EH (cell line): ENCODE measurements around the gene MAST3.
"Not testable (repeated sequence)": the region's sequence is repeated elsewhere in the genome, so short reads cannot be mapped to it uniquely, and the experiment has no call there.

ENCODE experiments used
- DNase-seq: peaks from one replicate; pipeline ENCODE4 v3.0.0-alpha.2; 2015; ENCODE audit warnings: low read depth

Gene MAST3

DNA sequence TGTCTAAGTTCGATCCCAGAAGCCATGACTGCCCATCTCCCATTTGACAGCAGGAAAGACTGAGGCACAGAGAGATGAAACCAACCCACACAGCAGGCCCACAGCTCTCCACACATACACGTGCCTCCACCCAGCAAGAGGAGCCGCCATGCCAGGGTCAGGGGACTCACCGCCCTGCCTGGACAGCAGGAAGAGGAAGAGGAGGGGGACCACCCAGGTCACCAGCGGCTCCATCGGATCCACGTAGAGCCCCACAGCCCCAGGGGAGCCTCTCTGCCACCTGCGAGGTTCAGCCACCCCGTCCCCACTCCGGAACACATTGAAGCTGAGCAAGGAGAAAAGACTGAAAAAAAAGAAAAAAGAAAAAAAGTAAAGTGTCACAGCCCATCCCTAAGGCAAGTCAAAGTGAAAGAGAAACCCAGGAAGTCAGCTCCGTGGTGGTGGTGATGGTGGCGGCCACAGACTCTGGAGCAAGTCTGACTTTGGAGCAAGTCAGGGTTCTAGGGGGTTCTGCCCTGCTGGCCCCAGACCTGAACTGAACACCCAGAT is 10.9 kb upstream of the MAST3 start, which contains the start of gene IL12RB1:
Gene IL12RB1, minus strand, starts transcription at position 345 of the 549 bp plus-strand sequence. Its CDS starts 111 bp downstream, at position 234.
- peak; percentile 34 for DNase-seq

DNA sequence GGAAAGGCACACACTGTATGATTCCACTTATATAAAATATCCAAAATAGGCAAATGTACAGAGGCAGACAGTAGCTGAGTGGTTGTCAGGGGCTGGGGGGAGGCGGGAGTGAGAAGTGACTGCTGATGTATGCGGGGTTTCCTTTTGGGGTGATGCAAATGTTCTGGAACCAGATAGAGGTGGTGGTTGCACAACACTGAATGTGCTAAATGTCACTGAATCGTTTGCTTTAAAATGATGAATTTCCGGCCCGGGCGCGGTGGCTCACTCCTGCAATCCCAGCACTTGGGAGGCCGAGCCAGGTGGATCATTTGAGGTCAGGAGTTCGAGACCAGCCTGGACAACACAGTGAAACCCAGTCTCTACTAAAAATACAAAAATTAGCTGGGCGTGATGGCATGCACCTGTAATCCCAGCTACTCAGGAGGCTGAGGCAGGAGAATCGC is 8.5 kb upstream of the MAST3 start:
- DNase-seq: not testable (repeated sequence)

DNA sequence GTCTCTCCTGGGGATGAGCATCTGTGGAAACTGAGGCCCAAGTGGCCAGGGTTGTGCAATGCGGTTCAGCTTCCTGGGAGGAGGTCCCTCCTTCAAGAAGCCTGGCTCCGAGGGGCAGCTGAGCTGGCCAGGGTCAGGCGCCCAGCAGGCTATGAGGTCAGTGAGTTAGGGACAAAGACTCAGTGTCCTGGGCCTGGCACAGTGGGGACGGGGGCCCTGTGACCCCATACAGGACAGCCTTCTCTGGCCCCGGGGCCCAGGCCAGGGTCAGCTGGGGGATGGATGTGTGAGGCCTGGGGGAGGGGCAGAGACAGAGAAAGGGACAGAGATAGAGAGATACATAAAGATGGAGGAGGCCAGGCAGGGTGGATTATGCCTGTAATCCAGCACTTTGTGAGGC is 7.9 kb upstream of the MAST3 start:
- DNase-seq: no peak

DNA sequence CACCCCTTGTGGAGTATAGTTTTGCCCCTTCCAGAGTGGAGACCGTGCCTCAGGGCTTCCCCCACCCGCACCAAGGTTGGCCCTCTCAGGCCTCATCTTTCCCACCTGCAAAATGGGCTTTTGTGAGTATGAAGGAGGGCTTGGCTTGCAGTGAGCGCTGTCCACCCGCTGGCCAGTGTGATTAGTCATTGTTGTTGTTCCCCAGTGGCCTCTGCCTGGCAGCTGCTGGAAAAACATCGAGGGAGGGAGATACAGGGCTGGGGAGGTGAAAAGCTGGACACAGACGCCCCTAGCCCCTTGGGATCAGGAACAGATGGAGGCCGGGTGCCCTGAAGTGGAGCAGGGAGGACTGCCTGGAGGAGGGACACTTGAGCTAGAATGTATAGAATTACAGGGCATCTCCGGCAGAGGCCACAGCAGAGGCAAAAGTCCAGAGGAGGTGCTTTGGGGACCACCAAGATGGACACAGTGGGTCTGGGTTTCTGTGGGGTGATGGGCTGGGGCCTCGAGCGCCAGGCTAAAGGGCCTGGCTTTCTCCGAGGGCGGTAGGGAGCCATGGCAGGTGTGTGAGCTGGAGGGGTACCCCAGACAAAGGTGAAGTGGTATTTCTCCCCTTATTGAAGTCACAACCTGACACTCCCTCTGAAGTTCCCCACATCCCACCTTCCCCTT is 6.9 kb upstream of the MAST3 start:
- DNase-seq: peak; percentile 30

DNA sequence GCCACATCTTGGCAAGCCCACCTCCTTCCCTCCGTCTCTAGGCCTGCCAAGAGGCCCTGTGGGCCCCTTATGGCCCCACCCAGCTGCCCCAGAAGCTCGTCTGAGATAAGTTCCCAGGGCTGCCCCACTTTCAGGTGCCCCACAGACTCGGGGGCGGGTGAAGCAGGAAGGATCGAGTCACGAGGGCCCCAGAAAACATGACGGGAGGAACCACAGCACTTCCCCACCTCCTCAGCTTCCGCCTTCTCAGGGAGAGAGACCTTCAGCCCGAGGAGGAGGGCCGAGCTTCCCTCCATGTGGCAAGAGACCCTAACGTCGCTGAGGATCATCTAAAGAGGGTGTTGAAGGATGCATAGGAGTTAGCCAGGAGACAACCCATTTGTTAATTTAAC is 6.4 kb upstream of the MAST3 start:
- no peak for DNase-seq

DNA sequence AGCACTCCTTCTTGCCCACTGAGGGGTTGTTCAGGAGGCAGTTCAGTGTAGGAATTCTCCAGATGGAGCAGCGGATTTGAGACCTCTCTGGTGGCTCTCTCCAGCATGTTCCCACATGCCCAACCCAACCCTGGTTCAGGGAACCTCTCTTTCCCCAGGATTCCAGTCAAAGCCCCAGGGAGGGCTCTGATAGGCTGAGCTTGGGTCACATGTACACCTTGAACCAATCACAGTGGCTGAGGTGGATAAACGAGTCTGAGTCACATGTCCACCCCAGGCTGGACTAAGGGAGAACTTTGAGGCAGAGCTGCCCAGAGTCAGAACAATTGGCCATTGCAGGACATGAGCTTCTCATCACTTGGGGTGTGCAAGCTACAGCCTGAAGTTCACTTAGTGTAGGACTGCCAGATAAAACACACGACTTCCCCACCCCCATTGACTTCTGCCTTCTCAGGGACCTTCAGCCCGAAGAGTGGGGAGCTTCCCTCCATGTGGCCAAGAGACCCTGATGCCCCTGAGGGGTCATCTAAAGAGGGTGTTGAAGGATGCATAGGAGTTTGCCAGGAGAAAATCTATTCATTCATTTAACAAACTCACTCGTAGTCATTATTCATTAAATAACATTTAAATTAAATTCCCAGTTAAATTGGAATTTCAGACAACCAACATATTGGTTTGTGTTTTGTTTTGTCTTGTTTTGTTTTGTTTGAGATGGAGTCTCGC is 4.0 kb upstream of the MAST3 start:
- DNase-seq: peak; percentile 49

DNA sequence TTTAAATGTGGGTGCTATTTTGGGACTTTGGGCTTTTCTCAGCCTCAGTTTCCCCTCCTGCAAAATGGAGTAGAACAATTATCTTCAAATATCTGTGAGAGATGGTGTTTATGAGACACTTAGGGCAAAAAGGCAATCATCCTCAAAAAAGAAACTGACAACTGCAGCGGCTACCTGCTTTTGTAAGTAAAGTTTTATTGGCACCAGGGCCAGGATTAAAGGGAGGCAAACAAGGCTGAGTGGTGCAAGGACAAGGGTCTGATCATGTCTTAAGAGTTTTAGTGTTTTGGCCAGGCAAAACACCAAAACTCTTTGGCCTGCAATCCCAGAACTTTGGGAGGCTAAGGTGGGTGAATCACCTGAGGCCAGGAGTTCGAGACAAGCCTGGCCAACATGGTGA is 1.3 kb upstream of the MAST3 start:
- no peak for DNase-seq

DNA sequence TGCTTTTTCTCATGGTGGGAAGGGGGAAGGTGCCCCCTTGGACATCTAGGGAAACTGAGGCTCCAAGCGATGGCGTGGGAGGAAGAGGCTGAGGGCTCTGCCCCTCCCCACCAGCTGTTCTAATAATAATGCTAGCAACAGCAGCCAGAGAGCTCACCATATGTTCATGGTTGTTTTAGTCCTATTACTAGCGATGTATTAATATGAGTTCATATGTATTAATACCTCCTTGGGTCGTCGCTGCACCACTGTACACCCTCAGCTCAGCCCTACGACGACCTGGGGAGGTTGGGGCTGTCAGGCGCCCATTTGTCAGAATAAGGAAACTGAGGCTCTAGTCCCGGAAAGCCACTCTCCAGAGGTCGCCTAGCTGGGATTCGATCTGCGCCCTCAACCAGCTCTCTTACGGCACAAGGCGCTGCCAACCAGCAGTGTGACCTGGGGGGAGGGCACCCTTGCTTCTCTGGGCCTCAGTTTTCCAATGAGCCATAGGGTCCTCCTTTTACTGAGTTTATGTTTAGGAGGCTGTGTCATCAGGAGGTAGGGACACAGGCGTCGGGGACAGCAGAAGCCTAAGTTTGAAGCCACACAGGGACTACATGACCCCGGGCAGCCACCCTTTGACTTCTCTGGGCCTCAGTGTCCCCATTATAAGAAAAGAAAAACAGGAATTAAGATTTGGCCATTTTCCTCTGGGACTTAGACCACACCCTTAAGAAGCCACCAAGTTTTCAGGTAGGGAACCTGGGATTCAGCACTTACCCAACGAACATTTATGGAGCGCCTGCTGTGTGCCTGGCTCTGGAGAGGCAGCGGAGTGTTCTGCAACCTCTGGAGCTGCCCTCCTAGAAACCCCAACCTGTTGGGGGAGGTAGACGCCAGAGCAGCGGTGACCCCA is 664 bp downstream of the MAST3 start:
- DNase-seq: no peak

DNA sequence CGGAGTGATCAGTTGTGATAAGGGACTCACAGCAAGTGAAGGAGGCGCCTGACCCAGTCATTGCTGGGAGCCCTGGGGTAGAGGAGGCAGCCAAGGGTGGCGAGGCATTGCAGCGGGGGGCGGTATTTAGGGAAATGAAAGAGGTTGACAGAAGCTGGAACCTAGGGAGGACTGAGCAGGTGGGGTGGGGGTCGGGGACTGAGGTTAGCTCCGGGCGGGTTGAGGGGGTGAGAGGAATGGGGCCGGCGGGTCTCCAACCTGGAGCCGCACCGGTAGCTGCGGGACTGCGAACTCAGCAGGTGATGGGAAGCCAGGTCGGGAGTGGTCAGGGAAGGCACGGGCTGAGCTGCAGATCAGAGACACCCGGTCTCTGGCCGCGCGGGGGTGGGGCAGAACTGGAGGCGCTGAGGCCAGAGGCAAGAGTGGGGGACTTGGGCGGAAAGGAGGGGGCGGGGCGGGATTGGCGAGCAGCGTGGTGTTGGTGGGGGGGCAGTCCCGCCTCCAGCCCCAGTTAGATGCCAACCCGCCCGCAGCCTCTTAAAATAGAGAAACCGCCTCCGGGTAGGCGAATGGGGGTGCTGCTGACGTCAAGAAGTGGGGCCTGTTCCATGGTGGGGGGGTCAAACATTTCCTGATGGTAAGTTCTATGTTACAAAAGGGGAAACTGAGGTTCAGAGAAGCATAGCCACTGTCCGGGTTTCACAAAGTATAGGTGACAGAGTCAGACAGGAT is 1.5 kb downstream of the MAST3 start:
- DNase-seq: peak; percentile 26

DNA sequence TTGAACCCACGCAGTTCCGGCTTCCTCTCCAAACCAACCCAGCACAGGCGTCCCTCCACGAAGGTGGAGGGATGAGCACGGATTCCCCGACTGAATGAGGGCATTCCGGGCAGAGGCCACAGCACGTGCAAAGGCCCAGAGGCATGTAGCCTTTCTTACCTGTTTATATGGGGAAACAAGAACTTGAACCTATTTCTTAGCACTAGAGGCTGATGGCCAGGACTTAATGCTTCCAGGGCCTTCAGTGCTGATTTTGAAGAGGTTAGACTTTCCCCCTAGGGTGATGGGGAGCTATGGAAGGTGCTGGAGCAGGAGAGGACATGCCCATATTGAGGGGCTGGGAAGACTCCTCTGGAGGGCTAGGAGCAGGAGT is 2.0 kb downstream of the MAST3 start:
- DNase-seq: no peak

DNA sequence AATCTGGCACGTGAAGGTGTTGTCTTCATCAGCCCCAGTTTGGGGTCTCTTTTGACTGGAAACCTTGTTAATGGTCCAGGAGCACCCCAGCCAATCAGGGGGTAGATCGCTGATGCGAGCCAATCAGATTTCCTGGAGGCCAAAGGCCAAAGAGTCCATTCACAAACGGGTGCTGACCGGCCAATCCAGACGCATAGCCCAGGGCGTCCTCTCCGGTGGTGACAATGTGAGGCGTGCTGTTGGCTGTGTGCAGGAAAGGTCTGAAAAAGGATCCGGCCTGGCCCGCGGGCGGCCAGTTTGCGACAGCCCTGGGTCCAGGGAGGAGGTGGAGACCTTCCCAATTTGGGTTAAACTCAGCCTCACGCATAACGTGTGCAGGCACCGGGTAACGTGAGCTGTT is 3.1 kb downstream of the MAST3 start:
- peak; percentile 17 for DNase-seq

DNA sequence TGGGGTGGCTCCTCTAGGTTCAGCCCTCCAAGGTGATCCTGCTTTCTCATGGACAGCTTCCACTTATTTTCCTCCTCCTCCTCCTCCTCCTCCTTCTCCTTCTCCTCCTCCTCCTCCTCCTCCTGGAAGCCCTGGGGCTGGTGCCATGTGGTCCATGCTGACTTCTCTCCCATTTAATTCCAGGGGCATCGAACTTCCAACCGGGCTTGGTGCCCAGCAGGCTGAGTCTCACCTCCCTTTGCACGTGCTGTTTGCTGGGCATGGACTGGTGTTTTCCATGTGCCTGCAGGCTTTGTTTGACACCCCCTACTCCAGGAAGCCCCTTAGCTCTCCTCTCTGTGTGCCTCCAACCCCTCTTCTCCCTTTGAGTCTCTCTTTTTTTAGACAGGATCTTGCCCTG is 3.7 kb downstream of the MAST3 start:
- DNase-seq: no peak

DNA sequence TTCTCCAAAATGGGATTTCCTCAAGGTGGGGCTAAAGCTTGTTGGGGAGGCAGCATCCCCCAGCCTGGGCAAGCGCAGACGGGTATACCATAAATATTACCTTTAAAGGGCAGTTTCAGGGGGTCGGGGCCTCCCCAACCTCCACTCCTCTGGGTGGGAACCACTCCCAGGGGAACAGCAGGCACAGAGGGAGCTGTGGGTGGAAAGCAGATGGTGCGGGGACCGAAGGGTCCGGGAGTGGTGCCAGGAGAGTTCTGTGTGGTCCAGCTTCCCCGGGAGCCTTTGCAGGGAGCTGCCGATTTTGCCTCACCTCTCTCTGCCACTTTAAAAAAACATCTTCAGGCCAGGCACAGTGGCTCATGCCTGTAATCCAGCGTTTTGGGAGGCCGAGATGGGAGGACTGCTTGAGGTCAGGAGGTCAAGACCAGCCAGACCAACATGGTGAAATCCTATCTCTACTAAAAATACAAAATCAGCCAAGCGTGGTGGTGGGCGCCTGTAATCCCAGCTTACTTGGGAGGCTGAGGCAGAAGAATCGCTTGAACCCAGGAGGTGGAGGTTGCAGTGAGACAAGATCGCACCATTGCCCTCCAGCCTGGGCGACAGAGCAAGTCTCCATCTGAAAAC is 5.5 kb downstream of the MAST3 start:
- DNase-seq: no peak

DNA sequence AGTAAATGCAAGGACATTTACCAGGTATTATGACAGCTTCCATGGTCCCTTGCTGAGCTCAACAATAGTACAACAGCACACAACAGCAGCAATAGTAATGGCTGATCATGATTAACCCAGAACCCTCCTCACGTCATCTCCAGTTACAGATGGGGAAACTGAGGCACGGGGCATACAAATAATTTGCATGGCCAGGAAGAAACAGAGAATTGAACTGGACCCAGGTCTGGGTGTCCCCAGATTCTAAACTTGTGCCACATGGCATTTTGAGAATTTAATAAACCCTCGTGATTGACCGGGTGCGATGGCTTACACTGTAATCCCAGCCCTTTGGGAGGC is 7.2 kb downstream of the MAST3 start:
- no peak for DNase-seq

DNA sequence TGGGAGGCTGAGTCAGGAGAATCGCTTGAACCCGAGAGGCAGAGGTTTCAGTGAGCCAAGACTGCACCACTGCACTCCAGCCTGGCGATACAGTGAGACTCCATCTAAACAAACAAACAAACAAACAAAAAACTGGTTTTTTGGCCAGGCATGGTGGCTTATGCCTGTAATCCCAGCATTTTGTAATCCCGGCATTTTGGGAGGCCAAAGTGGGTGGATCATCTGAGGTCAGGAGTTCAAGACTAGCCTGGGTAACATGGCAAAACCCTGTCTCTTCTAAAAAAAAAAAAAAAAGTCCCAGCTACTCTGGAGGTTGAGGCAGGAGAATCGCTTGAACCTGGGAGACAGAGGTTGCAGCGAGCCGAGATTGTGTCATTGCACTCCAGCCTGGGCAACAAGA is 7.7 kb downstream of the MAST3 start:
- not testable (repeated sequence) for DNase-seq

DNA sequence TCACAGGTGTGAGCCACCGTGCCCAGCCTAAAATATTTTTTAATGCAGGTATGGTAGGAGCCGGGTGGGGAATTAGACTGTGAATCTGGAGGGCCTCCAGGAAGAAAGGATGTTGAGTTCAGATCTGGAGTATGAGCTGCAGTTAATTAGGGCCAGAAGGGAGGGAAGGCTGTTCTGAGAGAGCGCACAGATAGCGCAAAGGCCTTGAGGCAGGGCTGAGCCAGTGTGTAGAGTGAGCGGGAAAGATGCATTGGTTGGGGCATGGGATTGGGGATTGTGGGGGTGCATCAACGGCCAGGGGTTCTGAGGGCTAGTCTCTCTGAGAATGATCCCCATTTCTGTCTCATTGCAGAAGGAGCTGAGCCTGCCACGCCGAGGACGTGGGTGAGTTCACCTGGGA is 9.7 kb downstream of the MAST3 start:
- DNase-seq: no peak

DNA sequence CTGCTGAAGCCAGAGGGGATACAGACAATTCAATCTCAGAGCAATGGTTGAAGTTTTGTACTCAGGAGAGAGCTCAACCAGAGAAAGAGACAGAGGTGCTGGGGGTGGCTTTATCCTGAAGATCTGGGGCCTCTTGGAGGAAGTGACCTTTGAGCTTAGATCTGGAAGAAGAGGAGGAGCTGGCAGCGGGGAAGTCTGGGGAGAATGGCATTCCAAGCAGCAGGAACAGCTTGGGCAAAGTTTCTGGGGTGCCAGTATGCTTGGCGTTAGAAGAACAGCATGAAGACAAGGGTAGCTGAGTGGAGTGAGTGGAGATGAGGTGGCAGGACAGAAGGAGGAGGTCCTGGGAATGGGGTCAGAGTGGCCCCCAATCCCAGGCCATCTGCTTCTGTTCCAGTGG is 11.3 kb downstream of the MAST3 start:
- no peak for DNase-seq

DNA sequence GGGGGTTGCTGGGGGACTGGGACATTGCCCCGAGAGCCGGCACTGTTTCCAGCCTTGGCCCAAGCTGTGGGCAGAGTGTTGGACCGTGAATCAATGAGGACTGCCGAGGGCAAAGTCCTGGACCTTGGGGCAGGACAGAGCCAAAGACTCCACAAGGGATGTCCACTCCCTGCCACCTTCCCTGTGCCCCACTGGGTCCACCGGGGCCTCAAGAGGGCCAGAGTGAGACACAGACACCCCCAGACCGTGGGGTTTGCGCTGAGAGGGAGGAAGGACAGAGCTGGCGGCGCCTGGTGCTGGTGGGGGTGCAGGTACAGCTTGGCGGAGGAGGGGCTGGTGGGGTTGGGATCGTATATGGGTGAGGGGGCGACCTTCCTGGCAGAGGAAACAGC is 11.8 kb downstream of the MAST3 start:
- no peak for DNase-seq

DNA sequence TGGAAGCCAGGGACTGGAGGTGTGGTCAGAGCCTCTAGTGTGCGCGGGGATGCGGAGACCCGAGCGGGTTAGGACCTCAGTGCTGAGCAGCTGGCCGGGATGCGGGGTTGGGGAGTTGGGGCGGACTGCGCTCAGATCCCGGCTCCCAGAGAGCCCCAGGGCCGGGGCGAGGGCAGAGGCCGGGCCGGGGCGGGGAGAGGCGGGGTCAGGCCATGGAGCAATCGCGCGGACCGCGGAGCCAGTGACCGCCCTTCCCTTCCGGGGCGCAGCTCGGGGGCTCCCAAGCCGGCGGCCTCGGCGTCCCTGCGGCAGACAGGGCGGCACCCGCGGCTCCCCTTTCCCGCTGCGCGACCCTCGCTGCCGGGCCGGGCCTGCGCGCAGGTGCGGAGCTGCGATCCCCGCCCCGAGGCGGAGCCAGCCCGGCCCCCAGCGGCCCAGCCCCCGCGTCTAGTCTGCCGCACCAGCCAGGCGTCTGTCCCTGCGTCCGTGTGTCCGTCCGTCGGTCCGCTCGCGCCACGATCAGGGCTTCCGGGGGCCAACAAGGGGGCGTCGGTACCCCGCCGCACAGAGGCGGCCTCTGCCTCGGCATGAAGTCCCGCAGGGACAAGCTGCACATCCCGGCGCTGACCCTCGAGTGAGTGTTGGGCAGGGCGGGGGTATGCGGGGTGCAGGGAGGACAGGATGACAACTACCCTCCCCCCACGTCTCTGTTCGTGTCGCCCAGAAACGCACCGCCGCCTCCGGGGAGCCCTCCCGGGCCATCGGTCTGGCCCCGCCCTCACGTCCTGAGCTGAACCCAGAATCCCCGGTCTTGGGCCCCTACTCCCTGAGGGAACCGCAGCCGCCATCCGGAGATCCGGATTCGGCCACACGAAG is 12.4 kb downstream of the MAST3 start:
- peak; percentile 31 for DNase-seq

DNA sequence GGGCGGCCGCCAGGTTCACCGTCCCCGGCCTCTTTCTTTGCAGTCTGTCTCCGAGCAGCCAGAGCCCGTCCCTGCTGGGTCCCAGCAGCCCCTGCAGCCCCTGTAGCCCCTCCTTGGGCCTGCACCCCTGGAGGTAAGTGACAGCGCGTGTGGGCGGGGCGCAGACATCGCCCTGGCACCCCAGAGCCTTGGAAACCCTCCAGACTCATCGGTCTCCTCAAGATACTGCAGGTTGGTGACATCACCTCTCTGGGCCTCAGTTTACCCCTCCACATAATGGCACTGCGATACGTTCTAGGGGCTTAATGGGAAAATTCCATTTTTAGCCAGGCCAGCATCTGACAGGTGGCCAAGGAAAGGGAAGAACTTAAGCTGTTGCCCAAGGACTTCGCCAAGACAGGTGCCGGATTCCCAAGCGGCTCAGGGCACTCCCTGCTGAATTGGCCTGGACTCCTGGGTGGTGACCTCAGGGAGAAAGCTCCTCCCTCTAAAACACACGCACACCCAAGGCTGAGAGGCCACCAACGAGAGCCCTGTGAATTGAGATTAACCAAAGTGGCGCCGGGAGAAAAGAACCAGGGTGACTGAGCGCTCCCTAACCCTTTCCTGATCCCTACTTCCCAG is 13.1 kb downstream of the MAST3 start:
- DNase-seq: no peak
